Subcutaneous adipose tissue (tissue), 4 donors: ENCODE data around the gene ELAVL1. TPM values are rescaled to one million over a fixed set of nuclear protein-coding genes. Genes with fewer than 3 reads are reported as not detected.

ENCODE experiments used
- total RNA-seq, 4 donors: library from RNA; depleted of rRNA; stranded (reverse); fragments of >200 nt; gene quantifications; one replicate each; pipeline ENCODE4 v1.1.0, GENCODE V29; 2016
- TF ChIP-seq, protein P1 (sequence below): fragments of 450-650 bp; IDR thresholded peaks from one replicate; pipeline ENCODE4 v1.5.1; 2016; ENCODE audit warnings: low read depth, mild to moderate bottlenecking, control low read depth, antibody characterized with exemption, moderate library complexity

ELAVL1 gene
- total RNA-seq, 4 donors from 2014 or later = 17.8 to 30.7 (median 26.1) TPM

GRCh38 chr19:7926021-7926726 is 79.3 kb downstream of the ELAVL1 start, which contains the start of gene CTXN1:
TSS of gene CTXN1 (minus strand) at chr19:7926135. CDS start at chr19:7925538, 597 bp downstream.
- TF ChIP-seq, protein P1, sequence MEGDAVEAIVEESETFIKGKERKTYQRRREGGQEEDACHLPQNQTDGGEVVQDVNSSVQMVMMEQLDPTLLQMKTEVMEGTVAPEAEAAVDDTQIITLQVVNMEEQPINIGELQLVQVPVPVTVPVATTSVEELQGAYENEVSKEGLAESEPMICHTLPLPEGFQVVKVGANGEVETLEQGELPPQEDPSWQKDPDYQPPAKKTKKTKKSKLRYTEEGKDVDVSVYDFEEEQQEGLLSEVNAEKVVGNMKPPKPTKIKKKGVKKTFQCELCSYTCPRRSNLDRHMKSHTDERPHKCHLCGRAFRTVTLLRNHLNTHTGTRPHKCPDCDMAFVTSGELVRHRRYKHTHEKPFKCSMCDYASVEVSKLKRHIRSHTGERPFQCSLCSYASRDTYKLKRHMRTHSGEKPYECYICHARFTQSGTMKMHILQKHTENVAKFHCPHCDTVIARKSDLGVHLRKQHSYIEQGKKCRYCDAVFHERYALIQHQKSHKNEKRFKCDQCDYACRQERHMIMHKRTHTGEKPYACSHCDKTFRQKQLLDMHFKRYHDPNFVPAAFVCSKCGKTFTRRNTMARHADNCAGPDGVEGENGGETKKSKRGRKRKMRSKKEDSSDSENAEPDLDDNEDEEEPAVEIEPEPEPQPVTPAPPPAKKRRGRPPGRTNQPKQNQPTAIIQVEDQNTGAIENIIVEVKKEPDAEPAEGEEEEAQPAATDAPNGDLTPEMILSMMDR = no peak

DNA sequence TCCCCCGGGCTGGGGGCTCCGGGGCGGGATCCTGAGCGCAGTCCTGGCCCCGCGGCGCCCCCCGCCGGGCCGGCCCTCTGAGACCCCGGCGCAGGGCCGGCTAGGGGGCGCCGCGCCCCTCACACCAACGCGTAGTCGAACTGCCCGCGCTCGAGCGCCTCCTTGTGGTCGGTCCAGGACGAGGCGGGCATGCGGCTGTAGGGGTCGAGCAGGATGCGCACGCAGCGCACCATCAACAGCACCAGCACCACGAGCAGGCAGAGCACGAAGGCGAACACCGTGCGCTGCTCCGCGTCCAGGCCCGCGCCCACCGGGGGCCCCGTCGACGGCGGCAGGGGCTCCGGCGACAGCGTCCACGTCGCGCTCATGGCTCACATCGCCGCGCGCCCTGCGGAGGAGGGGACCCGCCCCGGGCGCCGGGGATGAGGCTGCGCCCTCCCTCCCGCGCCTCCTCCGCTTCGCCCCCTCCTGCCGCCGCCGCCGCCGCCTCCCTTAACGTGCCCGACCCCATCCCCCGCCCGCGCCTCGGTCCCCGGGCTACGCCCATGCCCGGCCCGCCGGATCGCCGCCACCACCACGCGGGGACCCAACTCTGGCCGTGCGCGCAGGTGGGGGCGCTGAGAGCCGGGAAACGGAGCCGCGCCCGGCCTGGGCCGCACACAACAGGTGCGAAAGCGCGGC is 80.1 kb downstream of the ELAVL1 start:
- TF ChIP-seq, protein P1 = no peak

DNA sequence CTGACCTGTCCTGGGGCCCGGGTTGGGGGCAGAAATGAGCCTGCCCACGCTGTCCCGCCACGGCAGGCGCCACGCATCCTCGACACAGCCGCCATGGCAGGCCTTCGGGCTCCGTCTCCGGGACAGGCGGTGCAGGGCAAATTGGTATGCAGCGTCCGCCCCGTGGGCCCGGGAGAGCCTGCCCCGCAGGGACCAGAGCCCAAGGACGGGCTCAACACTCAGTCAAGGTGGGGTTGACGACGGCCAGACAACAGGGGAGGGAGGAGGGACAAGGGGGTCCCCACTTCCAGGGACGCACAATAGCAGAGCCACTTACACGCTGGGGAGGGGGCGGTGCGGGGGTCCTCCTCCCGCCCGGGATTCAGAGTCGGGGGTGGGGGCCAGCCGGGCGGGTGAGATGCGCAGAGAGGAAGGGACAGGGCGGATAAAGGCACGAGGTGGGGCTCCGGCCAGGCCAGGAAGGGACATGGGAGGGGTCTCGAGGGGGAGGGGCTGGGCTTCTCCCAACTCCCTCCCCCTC is 80.7 kb downstream of the ELAVL1 start:
- TF ChIP-seq, protein P1 = no peak

DNA sequence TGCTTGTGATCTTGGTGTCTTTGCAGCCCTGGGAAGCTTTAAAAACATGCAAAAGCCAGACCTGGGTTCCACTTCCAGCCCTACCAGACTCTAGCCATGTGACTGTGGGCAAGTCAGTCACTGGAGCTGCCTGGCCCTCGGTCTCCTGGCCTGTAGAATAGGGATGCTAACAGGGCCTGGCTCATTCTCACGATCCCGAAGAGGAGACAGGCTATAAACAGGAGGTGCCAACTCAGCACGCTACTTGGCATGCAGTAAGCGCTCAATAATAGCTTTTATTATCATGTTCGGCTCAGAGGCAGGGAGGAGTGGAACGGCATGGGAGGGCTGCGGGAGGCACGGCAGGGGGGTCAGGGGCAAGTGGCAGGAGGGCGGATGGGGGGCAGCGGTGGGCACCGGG is 81.2 kb downstream of the ELAVL1 start:
- TF ChIP-seq, protein P1 = no peak

DNA sequence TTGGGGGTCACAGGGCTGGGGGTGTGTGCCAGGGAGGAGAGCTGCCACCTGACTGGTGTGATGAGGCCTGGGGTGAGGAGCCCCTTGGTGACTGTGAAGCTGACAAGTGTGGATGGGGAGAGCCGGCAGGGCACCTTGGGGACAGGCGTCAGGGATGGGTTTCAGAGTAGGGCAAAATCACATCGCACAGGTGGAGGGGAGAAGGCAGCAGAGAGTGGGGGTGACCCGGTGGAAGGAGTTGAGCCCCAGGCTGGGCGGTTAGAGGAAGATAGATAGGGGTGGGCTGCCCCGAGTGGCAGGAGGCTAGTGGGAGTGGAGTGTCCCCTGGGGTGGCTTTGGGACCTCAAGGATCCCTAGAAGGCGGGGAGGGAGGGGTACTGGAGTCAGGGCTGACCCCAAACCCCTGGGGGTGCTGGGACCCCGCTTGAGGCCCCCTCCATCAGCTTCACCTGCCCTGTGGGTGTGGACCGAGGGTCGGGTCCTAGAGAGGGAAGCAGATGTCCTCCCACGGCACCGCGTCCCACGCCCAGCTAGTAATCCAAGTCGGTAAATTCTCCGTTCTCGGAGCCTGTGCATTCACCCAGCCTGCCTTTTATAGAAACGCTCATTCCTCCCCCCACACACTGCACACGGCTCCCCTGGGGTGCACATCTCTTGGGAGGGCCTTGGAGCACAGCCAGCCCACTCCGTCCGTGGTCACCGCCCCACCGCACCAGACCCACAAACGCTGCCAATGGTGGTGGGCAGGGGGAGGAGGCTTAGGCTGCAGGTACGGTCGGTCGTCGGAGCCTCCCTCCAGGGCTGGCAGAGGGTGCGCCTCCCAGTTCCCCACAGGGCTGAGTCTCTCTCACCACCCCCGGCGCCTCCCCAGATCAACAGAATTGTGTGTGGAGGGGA is 81.9 kb downstream of the ELAVL1 start:
- TF ChIP-seq, protein P1 = no peak

DNA sequence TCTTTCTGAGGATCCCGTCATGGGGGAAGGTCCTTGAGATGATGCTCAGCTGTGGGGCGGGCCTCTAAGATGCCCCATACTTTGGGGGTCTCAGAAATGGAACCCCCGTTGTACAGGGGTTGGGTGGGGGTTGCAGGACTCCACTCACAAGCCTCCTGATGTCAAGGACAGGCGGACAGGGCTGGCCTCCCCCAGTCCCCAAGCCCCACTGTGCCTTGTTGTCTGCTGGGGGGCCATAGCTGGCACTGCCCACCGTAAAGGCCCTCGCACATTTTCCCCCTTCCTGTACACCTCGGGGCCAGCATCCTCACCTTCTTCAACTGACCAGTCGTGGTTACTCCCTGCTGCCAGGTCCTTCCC is 82.6 kb downstream of the ELAVL1 start:
- TF ChIP-seq, protein P1 = no peak
